Astrocyte (in vitro differentiated cells and primary cell): ENCODE results near the gene CDH22.

ENCODE experiments used
- EZH2 ChIP-seq: IDR thresholded peaks from 2 replicates; pipeline ENCODE4 v1.6.1; 2012; ENCODE audit warnings: mild to moderate bottlenecking, low read length, inconsistent platforms; ENCODE audit not compliant: insufficient read depth
- TF ChIP-seq, protein P1 (sequence below): IDR thresholded peaks from 2 replicates; pipeline ENCODE4 v1.5.1; 2011; ENCODE audit warnings: low read depth, mild to moderate bottlenecking, inconsistent platforms, low read length, moderate library complexity; ENCODE audit not compliant: insufficient read depth

DNA sequence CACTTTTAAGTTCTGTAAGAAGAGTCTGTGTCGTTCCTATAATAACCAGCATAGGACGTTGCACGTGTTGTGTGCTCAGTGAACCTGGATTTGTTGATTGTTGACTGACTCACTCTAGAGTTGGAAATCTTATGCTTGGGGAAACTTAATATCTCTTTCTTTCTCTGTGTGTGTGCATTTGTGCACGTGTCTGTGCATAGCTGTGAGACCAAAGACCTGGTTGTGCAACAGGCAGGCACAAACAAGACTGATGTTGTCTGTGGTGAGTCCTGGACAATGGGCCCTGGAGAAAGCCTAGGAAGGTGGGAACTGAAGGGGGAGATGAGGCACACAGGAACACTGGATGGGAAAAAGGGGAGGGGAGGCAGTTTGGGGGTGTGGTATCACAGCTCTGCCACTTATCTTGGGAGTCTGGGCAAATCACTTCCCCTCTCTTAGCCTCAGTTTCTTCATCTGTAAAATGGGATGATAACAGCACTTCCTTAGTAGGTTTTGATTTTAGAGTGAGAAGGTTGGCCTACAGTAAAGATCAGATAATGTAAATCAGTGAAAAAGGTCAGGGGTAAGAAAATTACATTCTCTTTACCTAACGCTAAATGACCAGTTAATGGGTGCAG lies 181.8 kb downstream of the CDH22 start:
- TF ChIP-seq, protein P1, sequence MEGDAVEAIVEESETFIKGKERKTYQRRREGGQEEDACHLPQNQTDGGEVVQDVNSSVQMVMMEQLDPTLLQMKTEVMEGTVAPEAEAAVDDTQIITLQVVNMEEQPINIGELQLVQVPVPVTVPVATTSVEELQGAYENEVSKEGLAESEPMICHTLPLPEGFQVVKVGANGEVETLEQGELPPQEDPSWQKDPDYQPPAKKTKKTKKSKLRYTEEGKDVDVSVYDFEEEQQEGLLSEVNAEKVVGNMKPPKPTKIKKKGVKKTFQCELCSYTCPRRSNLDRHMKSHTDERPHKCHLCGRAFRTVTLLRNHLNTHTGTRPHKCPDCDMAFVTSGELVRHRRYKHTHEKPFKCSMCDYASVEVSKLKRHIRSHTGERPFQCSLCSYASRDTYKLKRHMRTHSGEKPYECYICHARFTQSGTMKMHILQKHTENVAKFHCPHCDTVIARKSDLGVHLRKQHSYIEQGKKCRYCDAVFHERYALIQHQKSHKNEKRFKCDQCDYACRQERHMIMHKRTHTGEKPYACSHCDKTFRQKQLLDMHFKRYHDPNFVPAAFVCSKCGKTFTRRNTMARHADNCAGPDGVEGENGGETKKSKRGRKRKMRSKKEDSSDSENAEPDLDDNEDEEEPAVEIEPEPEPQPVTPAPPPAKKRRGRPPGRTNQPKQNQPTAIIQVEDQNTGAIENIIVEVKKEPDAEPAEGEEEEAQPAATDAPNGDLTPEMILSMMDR, result no peak
- TF ChIP-seq EZH2, result no peak
